Mammary epithelial cell (primary cell): ENCODE measurements around the gene AKAP8.

Source experiments
- CTCF ChIP-seq, 2 donors: IDR thresholded peaks in 1 of 2; conservative IDR thresholded peaks in 1 of 2; 2 replicates each; pipeline ENCODE4 v1.5.1; 2011 to 2012; ENCODE audit warnings: inconsistent platforms in 2 of 2, low read length in 2 of 2, mild to moderate bottlenecking in 2 of 2, control low read depth in 1 of 2, low read depth in 1 of 2; ENCODE audit not compliant: insufficient read depth in 1 of 2; ENCODE audit errors: extremely low read depth in 1 of 2
- EZH2 ChIP-seq: IDR thresholded peaks from 2 replicates; pipeline ENCODE4 v1.6.1; 2012; ENCODE audit warnings: low read length, inconsistent platforms, borderline replicate concordance

GRCh38 chr19:15353908-15354307 is 25.7 kb downstream of the AKAP8 start:
- TF ChIP-seq CTCF (conservative IDR thresholded peaks at IDR 0.05 in 1 of 2, IDR thresholded peaks at IDR 0.05 in 1 of 2; ENCODE audit: extremely low read depth in 1 of 2, insufficient read depth in 1 of 2, low read depth in 1 of 2, low read length in 2 of 2) (no peak), EZH2 (no peak)
